Adipocyte (in vitro differentiated cells): ENCODE data around the gene CEBPA.

Experiments
- DNase-seq: peaks from one replicate; pipeline ENCODE4 v3.0.0-alpha.2; 2015; ENCODE audit warnings: low read depth
- H3K27me3 ChIP-seq: replicated peaks from 2 replicates; pipeline ENCODE4 v1.7.0; 2013; ENCODE audit warnings: mild to moderate bottlenecking, low read length, moderate library complexity; ENCODE audit not compliant: control insufficient read depth, insufficient read depth
- H3K36me3 ChIP-seq: 2 replicates; pipeline ENCODE4 v1.7.0; 2013; ENCODE audit warnings: low read length, mild to moderate bottlenecking, moderate library complexity; ENCODE audit not compliant: control insufficient read depth, insufficient read depth, severe bottlenecking
- H3K4me1 ChIP-seq: 2 replicates; pipeline ENCODE4 v1.7.0; 2013; ENCODE audit warnings: mild to moderate bottlenecking, low read length, moderate library complexity; ENCODE audit not compliant: control insufficient read depth, insufficient read depth
- H3K4me3 ChIP-seq: 2 replicates; pipeline ENCODE4 v1.7.0; 2013; ENCODE audit warnings: mild to moderate bottlenecking, low read length, moderate library complexity
- H3K9ac ChIP-seq: 2 replicates; pipeline ENCODE4 v1.7.0; 2013; ENCODE audit warnings: mild to moderate bottlenecking, low read length, moderate library complexity
- H3K9me3 ChIP-seq: 2 replicates; pipeline ENCODE4 v1.7.0; 2013; ENCODE audit warnings: mild to moderate bottlenecking, low read length, moderate library complexity; ENCODE audit not compliant: control insufficient read depth

The CEBPA gene

GRCh38 chr19:33251526-33252090, 50.7 kb downstream of the CEBPA start:
- Histone ChIP-seq H3K27me3 (peaks cover 19% of the 10 kb centered on the region), H3K4me1 (peaks cover 2% of the 10 kb centered on the region)
- DNase-seq = no peak

GRCh38 chr19:33251076-33251475, 51.3 kb downstream of the CEBPA start:
- peaks cover 5% of the 10 kb centered on the region for H3K4me1 ChIP-seq
- H3K36me3 ChIP-seq = no peaks in the 10 kb centered on the region
- H3K4me3 ChIP-seq = no peak overlapping the region

More at GRCh38 chr19:33251526-33252090, 50.7 kb downstream of the CEBPA start:
- H3K36me3 ChIP-seq = no peaks in the 10 kb centered on the region
- no peak overlapping the region for H3K9ac ChIP-seq
- H3K9me3 ChIP-seq = no peaks in the 10 kb centered on the region
- no peak overlapping the region for H3K4me3 ChIP-seq

GRCh38 chr19:33250500-33250899, 51.8 kb downstream of the CEBPA start:
- Histone ChIP-seq H3K4me3 (no peak overlapping the region), H3K36me3 (no peaks in the 10 kb centered on the region), H3K9ac (no peak overlapping the region), H3K9me3 (peaks cover 3% of the 10 kb centered on the region), H3K4me1 (peaks cover 5% of the 10 kb centered on the region), H3K27me3 (peaks cover 19% of the 10 kb centered on the region)
- DNase-seq = no peak

More at GRCh38 chr19:33251076-33251475, 51.3 kb downstream of the CEBPA start:
- no peak for DNase-seq
- no peak overlapping the region for H3K9ac ChIP-seq
- H3K27me3 ChIP-seq = peaks cover 19% of the 10 kb centered on the region
- no peaks in the 10 kb centered on the region for H3K9me3 ChIP-seq
